Caki2 (cell line): ENCODE data around the gene GTSE1. TPM values are rescaled to one million over a fixed set of nuclear protein-coding genes. Genes with fewer than 3 reads are reported as not detected.

ENCODE experiments used
- DNase-seq: peaks from one replicate; pipeline ENCODE4 v3.0.0-alpha.2; 2015; ENCODE audit warnings: low read depth
- in situ Hi-C: cut with HindIII; loops from 2 replicates; pipeline ENCODE4 v1.10.0; 2016; ENCODE audit warnings: low sequenced_read_pairs, low pct_unique_long_range_greater_than_20kb, mixed read lengths
- total RNA-seq: library from RNA; depleted of rRNA; stranded (reverse); fragments of >200 nt; shearing (Covaris generic); gene quantifications from 2 replicates; pipeline ENCODE4 v1.2.3, GENCODE V29; 2014; ENCODE audit warnings: low replicate concordance

The GTSE1 gene
- total RNA-seq, 1 experiment from 2014 or later, result 27.6 TPM

DNA sequence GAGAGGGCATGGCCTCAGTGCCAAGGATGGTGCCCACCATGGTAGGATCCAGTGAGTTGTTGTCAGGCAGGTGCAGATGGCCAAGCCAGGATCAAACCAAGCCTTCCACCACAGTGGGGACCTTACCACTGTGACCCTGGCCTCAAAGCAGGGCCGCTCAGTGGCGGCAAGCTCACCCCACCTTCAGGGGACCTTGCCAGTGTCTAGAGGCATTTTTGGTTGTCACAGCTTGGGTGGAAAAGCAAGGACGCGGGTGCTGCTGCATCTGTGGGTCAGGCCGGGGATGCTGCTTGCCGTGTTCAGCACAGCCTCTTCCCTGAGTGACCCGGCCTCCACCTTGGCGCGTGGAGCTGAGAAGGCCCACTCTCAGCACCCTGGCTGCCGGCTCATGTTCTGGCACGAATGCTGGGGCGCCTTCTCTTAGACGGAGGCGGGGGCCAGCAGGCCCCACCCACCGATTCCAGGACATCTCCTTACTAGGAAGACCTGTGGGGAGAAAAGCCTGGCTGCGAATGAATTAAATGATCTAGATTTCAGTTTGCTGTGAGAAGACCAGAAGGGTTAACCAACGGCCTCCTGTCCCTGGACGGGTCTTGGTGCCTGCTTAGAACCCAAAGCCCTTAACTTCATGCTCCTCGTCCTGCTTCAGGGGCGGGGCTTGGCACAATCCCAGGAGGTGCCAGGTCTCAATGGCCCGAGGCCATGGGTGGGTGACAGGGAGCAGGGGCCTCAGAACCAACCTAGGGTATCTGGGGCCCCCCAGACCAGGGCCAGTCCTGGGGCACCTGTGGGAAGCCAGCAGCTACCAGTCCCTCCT, 57.7 kb downstream of the GTSE1 start:
- in situ Hi-C loops, result no loop called here
- no peak for DNase-seq

DNA sequence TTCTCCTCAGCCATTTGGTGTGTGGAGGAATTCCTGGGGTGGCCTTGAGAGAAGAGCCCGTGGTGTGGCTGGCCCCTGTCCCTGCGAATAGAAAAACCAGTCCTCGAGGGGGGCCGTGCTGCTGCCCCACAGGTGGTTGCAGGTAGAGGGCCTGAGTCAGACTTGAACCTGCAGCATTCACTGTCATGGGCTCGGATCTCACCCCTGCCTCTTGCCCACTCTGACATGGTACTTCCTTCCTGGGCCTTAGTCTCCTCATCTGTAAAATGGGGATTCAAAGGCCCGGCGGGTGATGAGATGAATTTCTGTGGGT, 58.3 kb downstream of the GTSE1 start:
- no peak for DNase-seq
- in situ Hi-C loops, result no loop called here

DNA sequence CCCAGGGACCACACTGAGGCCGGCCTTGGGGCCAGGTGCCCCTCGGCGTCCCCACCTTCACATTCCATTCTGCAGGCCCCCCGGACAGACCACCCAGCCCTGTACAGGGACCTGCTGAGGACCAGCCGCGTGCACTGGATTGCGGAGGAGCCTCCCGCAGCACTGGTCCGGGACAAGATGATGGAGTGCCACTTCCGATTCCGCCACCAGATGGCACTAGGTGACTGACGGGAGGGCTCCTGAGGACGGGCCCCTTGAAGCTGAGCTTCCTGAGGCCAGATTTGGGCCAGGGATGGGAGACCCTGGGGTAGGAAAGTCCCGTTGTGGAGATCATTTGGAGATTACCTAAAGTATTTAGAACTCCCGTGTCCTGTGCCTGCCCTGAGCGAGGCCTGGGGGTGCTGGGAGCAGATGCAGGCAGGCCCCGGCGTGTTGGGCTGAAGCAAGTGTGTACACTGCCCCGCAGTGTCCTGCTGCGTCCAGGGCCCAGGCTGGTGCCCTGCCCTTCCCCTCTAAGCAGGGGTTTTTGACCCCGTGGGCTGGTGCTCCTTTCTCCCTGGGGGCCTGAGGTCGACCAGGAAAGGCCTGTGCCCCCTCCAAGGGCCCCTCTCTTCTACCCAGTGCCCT, 58.8 kb downstream of the GTSE1 start:
- in situ Hi-C loops, result no loop called here
- peak; percentile 74 for DNase-seq

DNA sequence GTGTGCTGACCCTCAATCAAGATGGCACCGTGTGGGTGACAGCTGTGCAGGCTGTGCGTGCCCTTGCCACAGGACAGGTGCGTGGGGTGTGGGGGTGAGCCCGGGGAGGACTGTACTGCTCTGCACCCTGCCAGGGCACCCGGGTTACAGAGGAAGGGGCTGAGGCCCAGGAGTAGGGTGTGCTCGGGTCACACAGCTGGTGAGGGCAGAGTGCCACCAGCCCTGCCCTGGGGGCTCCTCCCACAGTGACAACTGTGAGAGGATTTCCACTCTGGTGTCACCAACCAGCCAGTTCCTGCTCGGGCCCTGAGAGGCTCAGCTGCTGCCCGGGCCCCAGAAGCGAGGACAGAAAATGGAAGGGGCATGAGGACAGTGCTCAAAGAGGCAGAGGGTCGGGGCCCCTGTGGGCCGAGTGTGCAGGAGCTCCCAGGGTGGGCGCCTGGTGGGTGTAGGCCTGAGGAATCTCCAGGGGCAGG, 59.4 kb downstream of the GTSE1 start:
- in situ Hi-C loops, result no loop called here

DNA sequence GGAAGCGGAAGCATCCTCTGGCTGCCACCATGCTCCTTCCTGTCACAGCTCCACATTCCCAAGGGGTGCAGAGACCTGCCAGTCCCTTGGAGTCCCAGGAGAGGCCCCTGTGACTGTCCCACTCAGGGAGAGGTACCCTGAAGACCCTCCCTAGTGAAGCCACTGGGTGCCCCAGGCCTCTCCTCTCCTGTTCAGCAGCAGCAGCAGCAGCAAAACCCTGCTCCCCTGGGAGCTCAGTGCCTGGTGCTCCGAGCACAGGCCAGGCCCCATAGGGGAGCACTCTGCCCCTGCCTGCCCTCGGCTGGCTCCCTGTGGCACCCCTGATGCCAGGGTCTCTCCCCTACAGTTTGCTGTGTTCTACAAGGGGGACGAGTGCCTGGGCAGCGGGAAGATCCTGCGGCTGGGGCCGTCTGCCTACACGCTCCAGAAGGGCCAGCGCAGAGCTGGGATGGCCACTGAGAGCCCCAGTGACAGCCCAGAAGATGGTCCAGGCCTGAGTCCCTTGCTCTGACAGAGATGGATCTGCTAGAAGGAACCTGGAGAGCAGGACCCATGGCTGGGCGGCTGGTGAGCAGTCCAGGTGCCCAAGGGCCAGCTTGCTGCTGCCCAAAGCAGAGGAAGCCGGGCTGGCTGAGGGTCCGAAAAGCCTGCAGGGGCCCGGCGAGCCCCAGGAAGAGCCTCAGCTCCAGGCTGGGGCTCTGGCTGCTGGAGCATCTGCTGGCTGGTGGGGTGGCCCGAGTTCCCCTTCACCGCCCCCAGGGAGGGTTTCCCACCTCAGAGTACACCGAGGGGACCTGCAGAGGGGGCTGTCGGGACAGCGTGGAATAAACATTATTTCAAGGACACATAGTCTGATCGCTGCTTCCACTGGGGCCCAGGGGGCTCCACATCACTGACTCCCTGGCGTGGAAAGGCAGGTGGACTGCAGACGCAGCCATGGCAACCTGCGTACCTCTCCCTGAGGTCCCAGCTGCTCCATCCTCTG, 60.1 kb downstream of the GTSE1 start:
- DNase-seq, result no peak
- in situ Hi-C loops, result no loop called here

More for the DNA sequence above, 59.4 kb downstream of the GTSE1 start:
- no peak for DNase-seq

DNA sequence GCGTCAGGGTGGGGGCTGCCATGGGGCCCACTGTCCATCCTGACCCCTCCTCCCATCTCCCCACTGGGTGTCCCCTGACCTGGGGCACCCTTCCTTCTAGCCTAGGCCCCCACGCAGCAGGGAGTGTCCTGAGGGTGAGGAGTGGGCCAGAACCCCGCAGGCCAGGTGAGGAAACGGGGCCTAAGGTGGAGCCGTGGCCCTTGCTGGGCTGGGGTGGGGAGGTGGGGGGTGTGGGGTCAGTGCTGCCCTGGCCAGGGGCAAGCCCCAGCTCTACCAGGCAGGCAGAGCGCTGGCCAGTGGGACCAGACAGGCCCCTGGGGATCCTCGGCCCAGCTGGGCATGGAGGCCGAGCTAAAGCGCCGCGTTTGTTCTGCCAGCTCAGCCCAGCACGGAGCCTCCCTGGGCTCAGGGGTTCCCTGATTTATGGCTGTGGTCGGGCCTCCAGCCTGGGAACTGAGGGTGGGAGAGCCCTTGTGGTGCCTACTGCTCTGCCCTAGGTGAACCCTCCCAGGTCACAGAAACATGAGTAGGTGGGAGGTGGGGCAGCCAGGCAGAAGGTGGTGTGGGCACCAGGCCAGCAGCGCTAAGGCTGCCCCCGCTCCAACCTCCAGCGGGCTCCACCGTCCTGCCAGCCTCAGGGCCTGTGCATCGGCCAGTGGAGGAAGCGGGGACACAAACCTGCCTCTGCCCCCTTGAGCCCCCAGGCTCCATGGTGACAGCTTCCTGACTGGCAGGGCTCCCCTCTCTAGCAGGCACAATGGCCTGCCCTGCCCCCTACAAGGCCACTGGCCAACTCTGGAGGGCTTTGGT, 61.2 kb downstream of the GTSE1 start:
- no peak for DNase-seq
- in situ Hi-C loops, result no loop called here

DNA sequence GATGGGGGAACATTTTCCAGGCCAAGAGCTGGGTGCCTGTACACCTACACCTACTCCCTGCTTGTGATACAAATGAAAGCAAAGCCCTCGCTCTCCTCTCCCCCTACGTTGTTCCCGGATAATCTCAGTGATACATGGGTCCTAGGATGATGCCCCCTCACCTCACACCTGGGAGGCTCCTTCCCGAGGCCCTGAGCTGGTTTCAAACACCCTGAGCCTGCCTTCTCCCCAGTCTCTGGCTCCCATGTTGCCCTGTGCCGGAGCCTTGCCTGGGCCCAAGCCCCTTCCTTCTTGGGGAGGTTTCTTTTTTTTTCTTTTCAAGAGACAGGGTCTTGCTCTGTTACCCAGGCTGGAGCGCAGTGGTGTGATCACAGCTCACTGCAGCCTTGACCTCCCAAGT, 62.1 kb downstream of the GTSE1 start:
- in situ Hi-C loops, result no loop called here

DNA sequence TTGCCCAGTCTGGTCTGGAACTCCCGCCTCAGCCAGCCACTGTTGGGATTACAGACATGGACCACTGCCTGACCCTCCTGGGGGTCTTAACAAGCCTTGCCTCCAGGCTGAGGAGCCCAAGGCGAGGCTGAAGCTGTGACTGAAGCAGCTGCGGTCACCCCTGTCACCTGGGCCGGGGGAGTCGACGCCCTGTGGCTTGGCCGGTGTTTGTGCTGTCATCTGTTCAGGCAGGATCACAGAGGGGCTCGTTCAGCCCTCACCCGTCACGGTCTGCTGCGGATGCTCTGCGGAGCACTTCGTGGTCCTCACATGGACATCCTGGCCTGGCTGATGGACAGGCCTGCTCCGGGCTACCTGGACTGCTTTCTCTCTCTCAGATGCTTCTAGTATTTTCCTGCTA, 62.7 kb downstream of the GTSE1 start:
- in situ Hi-C loops, result no loop called here
- DNase-seq, result no peak

More for the DNA sequence above, 62.1 kb downstream of the GTSE1 start:
- DNase-seq, result no peak

DNA sequence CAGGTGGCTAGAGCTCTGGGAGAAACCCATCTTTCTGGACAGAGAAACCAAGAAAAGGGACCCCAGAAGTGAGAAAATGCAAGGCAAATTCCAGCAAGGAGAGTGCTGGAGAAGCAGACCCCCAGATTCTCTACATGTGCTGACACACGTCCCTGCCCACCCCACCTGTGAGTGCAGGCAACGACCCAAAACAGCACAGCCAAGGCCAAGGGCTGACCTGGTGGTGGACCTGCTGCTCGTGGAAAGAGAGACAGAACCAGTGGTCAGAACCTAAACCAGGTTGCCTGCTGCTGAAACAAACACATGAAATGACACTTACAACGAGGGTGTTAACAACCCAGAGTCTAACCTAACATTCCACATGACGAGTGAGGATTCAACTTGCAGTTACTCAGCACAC, 63.4 kb downstream of the GTSE1 start:
- DNase-seq, result no peak
- in situ Hi-C loops, result no loop called here

DNA sequence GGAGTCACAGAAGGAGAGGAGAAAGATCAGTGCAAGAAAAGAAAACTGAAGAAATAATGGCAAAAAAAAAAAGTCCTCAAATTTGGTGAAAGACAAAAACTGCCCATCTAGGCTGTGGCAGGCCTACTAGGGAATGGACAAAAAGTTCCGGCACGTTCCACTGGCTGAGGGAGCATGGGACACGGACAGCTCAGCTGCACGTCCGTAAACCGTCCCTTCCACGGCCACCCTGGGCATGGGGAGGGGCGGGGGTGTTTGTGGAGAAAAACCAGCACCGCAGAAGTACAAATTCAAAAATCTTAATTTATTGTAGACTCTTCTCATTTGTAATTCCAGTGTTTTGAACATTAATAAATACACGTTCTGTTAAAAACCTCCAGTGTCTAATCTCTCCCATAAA, 64.2 kb downstream of the GTSE1 start:
- no peak for DNase-seq
- in situ Hi-C loops, result no loop called here

DNA sequence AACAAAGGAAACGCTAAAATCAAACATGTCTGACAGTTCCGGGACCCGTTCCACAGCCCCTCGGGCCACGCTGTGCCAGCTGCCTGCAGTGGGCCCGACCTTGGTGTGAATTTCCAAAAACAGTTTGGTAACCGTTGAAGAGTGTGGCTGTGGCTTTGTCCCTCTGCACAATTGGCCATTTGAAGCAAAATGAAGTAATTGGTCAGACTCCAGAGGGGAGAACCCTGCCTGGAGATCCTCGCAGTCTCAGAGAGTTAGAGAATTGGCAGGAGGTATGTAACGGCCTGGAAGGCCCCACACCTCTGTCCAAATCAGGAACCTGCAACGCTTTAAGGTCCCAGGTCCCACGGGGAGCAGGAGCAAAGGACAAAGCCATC, 65.1 kb downstream of the GTSE1 start:
- no peak for DNase-seq
- in situ Hi-C loops, result no loop called here

DNA sequence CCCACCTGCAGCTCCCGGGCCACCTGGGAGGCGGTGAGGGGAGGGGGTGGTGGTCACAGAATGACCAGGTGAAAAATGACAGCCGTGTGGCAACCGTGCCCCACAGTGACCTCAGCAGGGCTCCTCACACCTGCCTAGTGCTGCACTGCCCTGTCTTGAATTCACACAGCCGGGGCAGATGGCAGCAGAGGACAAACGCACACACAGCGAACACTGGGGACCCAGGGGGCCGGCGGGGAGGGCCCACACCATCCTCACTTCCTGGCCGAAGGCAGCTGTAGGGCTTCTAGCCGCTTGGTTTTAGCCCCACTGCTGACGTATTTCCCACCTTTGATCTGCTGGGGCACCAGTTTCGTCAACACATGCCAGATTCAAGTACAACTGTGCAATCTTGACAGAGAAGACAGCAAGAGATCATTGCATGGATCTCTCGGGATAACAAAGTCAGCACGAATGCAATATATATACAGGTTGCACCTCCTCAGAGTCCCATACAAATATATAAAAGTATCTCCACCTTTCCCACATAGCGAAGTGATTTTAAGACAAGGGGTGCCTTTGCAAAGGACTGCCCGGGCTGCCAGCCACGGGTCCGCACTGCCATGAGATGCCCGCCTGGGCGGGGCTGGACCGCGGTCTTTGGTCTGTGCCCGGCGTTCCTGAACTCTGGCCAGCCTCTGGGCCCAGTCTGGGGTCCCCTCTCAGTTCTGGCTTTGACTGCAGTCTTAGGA, 65.7 kb downstream of the GTSE1 start:
- no peak for DNase-seq
- in situ Hi-C loops, result no loop called here

DNA sequence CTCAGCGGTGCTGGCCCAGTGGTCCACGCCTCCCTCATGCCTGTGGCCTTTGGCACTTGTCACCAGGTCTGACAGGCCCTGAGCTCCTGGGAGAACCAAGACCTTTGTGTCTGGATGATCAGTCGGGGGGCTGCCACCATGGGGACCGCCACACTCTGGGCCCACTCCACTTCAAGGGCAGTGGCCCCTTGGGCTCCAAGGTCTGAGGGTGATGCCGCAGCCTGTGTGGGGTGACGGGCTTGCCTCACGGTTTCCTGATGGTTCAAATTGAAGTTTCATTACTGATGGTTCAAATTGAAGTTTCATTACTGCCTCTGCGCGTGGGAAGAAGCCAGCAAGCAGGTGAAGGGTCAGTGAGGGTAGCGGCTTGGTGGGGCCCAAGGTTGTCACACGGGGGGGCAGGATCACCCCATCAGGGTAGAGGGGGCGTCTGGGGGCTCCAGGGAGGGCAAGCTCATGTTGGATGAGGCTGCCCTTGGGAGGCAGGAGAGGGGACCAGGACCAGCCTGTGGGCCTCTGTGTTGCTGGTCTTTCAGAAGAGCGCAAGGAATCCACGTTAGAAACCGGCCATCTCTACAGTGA, 66.4 kb downstream of the GTSE1 start:
- no peak for DNase-seq
- in situ Hi-C loops, result no loop called here

DNA sequence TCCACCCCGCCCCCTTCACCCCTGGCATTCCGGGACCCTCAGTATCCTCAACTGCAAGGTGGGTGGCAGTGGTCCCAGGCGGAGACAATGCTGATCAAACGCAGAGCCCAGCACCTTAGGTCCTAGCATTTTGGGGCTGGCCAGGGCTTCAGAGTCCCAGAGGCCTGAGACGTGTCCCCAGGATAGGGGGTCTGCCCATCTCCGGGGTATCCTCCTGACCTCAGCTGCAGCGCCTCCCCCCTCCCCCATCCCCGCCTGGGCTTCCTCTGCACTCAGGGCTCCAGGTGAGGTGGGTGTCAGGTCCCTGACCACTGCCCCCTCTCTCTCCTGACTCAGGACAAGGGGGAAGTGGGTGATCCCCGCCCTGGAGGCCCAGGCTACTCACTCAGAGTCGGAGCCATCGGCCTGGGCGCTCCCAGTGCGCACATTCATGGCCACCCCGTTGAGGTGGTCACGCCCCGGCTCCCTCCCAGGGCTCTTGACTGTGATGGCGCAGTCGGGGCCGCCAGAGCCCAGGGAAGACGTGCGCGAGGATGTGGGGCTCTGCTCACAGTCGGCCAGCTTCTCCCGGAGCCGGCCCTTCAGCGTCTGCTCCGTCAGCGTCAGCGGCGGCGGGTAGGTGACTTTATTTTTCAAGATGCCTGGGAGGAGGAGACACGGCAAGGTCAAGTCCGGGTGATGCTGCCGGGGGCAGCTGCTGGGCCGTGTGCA, 67.1 kb downstream of the GTSE1 start:
- in situ Hi-C loops, result no loop called here
- no peak for DNase-seq

DNA sequence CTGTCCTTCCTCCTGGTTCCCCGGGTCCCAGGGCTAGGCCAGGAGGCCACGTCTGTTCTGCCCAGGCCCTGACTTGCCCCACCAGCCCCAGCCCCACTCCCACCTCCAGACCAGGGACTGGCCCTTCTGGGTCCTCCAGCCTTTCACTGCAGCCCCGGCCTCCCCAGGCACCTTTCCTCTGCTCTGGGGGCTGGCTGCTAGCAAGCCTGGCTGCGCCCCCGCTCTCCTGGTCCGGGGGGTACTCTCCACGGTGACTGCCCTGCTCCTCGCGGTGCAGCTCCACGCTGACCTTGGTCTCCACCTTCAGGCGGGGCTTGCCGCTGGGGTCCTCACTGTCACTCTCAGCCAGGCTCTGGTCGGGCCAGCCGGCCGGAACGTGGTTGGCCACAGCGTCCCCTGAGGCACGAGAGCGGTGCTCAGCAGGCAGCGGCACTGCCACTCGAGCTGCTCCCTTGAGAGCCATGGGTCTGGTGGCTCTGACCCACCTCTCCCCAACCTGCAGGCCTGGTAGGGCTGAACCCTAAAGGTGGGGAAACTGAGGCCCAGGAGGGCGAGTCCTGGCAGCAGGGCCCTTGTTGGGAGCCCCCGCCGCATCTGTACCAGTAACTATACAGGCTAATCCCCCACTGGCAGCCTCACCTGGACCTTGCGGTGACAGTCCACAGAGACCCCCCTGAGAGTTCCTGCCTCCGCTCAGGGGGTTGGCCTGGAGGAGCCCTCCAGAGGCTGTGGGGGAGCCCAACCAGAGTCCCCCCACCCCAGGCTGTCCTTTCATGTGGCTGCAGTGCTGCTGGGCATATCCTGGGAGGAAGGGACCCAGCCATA, 67.9 kb downstream of the GTSE1 start:
- DNase-seq, result no peak
- in situ Hi-C loops, result no loop called here

DNA sequence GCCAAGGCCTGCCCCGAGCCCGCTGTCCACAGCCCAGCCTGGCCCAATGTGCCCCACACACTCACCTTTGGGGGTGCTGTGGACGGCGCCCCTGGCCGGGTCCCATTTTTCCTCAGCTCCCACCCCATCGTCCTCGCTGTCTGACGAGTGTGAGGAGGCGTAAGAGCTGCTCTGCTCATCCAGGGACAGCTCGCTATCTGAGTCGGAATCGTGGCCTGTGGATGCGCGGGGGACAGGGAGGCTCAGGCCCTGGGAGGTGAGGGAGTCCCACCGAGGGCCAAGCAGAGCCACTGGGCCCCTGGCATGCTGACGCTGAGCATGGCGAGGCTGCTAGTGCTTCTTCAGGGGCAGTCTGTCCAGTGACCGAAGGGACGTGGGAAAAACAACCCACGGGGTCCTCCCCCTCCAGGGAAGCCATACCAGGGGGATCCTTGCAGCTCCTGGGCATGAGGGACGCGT, 68.5 kb downstream of the GTSE1 start:
- no peak for DNase-seq
- in situ Hi-C loops, result no loop called here
